ENCODE results near the gene VOPP1.

VOPP1 gene

GRCh38 chr7:55469721-55470120, 102.6 kb downstream of the VOPP1 start:
- TF ChIP-seq POLR2A (IDR thresholded peaks at IDR 0.05; ENCODE audit: low read length): no peak
- TF ChIP-seq GATA1 (IDR thresholded peaks at IDR 0.05; ENCODE audit: low read depth, low read length): no peak
- no peak for DNase-seq

GRCh38 chr7:55469271-55469681, 103.0 kb downstream of the VOPP1 start:
- no peak for DNase-seq
- TF ChIP-seq POLR2A (IDR thresholded peaks at IDR 0.05; ENCODE audit: low read length) (no peak), GATA1 (IDR thresholded peaks at IDR 0.05; ENCODE audit: low read depth, low read length) (no peak)

GRCh38 chr7:55468495-55468894, 103.8 kb downstream of the VOPP1 start:
- no peak for DNase-seq
- no peak for TF ChIP-seq POLR2A (IDR thresholded peaks at IDR 0.05; ENCODE audit: low read length)
- TF ChIP-seq GATA1 (IDR thresholded peaks at IDR 0.05; ENCODE audit: low read depth, low read length): no peak

- DNase-seq: no peak
- TF ChIP-seq GATA1 (IDR thresholded peaks at IDR 0.05; ENCODE audit: low read depth, low read length): no peak
- no peak for TF ChIP-seq POLR2A (IDR thresholded peaks at IDR 0.05; ENCODE audit: low read length)
Observed at GRCh38 chr7:55467047-55467593, 105.2 kb downstream of the VOPP1 start.

GRCh38 chr7:55465691-55466090, 106.6 kb downstream of the VOPP1 start:
- no peak for DNase-seq
- TF ChIP-seq GATA1 (IDR thresholded peaks at IDR 0.05; ENCODE audit: low read depth, low read length) (no peak), POLR2A (IDR thresholded peaks at IDR 0.05; ENCODE audit: low read length) (no peak)

- TF ChIP-seq POLR2A (IDR thresholded peaks at IDR 0.05; ENCODE audit: low read length) (no peak), GATA1 (IDR thresholded peaks at IDR 0.05; ENCODE audit: low read depth, low read length) (no peak)
- DNase-seq: no peak
Observed at GRCh38 chr7:55464422-55464821, 107.9 kb downstream of the VOPP1 start.

- TF ChIP-seq GATA1 (IDR thresholded peaks at IDR 0.05; ENCODE audit: low read depth, low read length) (no peak), POLR2A (IDR thresholded peaks at IDR 0.05; ENCODE audit: low read length) (no peak)
- no peak for DNase-seq
Observed at GRCh38 chr7:55463686-55464262, 108.5 kb downstream of the VOPP1 start.

- no peak for DNase-seq
- no peak for TF ChIP-seq POLR2A (IDR thresholded peaks at IDR 0.05; ENCODE audit: low read length)
Observed at GRCh38 chr7:55458351-55458750, 114.0 kb downstream of the VOPP1 start.

- DNase-seq: no peak
- no peak for TF ChIP-seq POLR2A (IDR thresholded peaks at IDR 0.05; ENCODE audit: low read length)
- TF ChIP-seq GATA1 (IDR thresholded peaks at IDR 0.05; ENCODE audit: low read depth, low read length): no peak
Observed at GRCh38 chr7:55457801-55458200, 114.5 kb downstream of the VOPP1 start.

- TF ChIP-seq POLR2A (IDR thresholded peaks at IDR 0.05; ENCODE audit: low read length) (no peak), GATA1 (IDR thresholded peaks at IDR 0.05; ENCODE audit: low read depth, low read length) (no peak)
- no peak for DNase-seq
Observed at GRCh38 chr7:55452971-55453370, 119.3 kb downstream of the VOPP1 start.

- no peak for DNase-seq
Observed at GRCh38 chr7:55449992-55450535, 122.2 kb downstream of the VOPP1 start.

GRCh38 chr7:55449205-55449991, 122.9 kb downstream of the VOPP1 start:
- no peak for TF ChIP-seq GATA1 (IDR thresholded peaks at IDR 0.05; ENCODE audit: low read depth, low read length)
- TF ChIP-seq POLR2A (IDR thresholded peaks at IDR 0.05; ENCODE audit: low read length): no peak
- no peak for DNase-seq

More at GRCh38 chr7:55449992-55450535, 122.2 kb downstream of the VOPP1 start:
- TF ChIP-seq POLR2A (IDR thresholded peaks at IDR 0.05; ENCODE audit: low read length): no peak
- no peak for TF ChIP-seq GATA1 (IDR thresholded peaks at IDR 0.05; ENCODE audit: low read depth, low read length)

GRCh38 chr7:55448526-55448925, 123.8 kb downstream of the VOPP1 start:
- TF ChIP-seq GATA1 (IDR thresholded peaks at IDR 0.05; ENCODE audit: low read depth, low read length): no peak
- TF ChIP-seq POLR2A (IDR thresholded peaks at IDR 0.05; ENCODE audit: low read length): no peak
- DNase-seq: no peak

- TF ChIP-seq GATA1 (IDR thresholded peaks at IDR 0.05; ENCODE audit: low read depth, low read length): no peak
- no peak for TF ChIP-seq POLR2A (IDR thresholded peaks at IDR 0.05; ENCODE audit: low read length)
- no peak for DNase-seq
Observed at GRCh38 chr7:55444786-55445185, 127.5 kb downstream of the VOPP1 start.

Measured in erythroblast (primary cell).